Psoas muscle (tissue), 8 donors: Measurements from ENCODE around the gene DCDC1. TPM values are rescaled to one million over a fixed set of nuclear protein-coding genes. Genes with fewer than 3 reads are reported as not detected.
"Not testable (repeated sequence)": the region's sequence is repeated elsewhere in the genome, so short reads cannot be mapped to it uniquely, and the experiment has no call there.

Source experiments
- ATAC-seq, 4 donors: fragments of 200-7000 bp; cut with Tn5 transposase; one replicate each; pipeline ENCODE4 v1.9.1; 2020; ENCODE audit warnings: moderate library complexity in 3 of 4, mild to moderate bottlenecking in 2 of 4
- DNase-seq, 2 donors: peaks; one replicate each; pipeline ENCODE4 v3.0.0-alpha.2; 2020
- H3K27ac ChIP-seq: fragments of 200-600 bp; one replicate; pipeline ENCODE4 v1.8.0; 2022
- H3K27me3 ChIP-seq, 3 donors: fragments of 200-600 bp in 1 of 3; one replicate each; pipeline versions ENCODE4 v1.6.1 to v1.8.0; 2013 to 2022; ENCODE audit warnings: low read length in 2 of 3, mild to moderate bottlenecking in 2 of 3, moderate library complexity in 1 of 3; ENCODE audit not compliant: insufficient read depth in 3 of 3
- H3K36me3 ChIP-seq, 2 donors: fragments of 200-600 bp in 1 of 2; one replicate each; pipeline versions ENCODE4 v1.6.1 to v1.8.0; 2013 to 2022; ENCODE audit warnings: low read depth in 1 of 2, mild to moderate bottlenecking in 1 of 2, moderate library complexity in 1 of 2; ENCODE audit not compliant: insufficient read depth in 1 of 2
- H3K4me1 ChIP-seq: fragments of 200-600 bp; one replicate; pipeline ENCODE4 v1.8.0; 2022
- H3K4me3 ChIP-seq: fragments of 200-600 bp; one replicate; pipeline ENCODE4 v1.8.0; 2022; ENCODE audit warnings: mild to moderate bottlenecking
- H3K9me3 ChIP-seq: fragments of 200-600 bp; one replicate; pipeline ENCODE4 v1.8.0; 2022
- CTCF ChIP-seq: fragments of 200-600 bp; IDR thresholded peaks from one replicate; pipeline ENCODE4 v1.8.0; 2022; ENCODE audit warnings: antibody characterized with exemption
- WGBS, 3 donors: extraction: QIAGEN DNeasy Blood & Tissue Kit; methylation state at CpG; one replicate each; pipeline versions ENCODE4 v1.1.6 to v1.1.7; 2013; 5-methylcytosine and 5-hydroxymethylcytosine counted together
- intact Hi-C, 2 donors: fragments of 100-400 bp; cut with DNase I; formaldehyde crosslinking; loops; one replicate each; pipeline versions ENCODE4 v1.11.0 to v1.14.2; 2022
- polyA plus RNA-seq, 3 donors: library from polyadenylated mRNA; stranded (reverse); fragments of 200-250 nt; gene quantifications; one replicate each; pipeline ENCODE4 v1.2.3, GENCODE V29; 2013
- total RNA-seq, 4 donors: library from RNA; stranded (reverse); fragmentation: NEBNext Ultra II Directional in 2 of 4; extraction: Animal tissue kit (Norgen Biotek cat#: 25700) in 2 of 4; gene quantifications; one replicate each; pipeline versions ENCODE4 v1.2.1 to v1.2.4, GENCODE V29; 2021 to 2023
- donor health status: healthy with polysubstance abuse.
- donor health status: DM: no; HTN: no; CAD: no; lungs with moderate emphysema.
- donor health status: Bipolar disorder and iron deficiency.
- donor health status: healthy.
- donor health status: DM: yes; HTN: yes; CAD: no.
- donor health status: DM: no; HTN: no; CAD: no.
- donor health status: DM: no; HTN: no; CAD: no.
- donor health status: DM: yes; HTN: yes; CAD: no.

Gene DCDC1
- total and polyA plus RNA-seq, 7 donors, result not detected

GRCh38 chr11:31301549-31302510, 67.7 kb downstream of the DCDC1 start:
- TF ChIP-seq CTCF, result no peak
- no peak for ATAC-seq
- 77 to 80% (median 78%) methylated on average over 5 of the region's 5 CpGs for WGBS, 3 donors
- no peaks in the 10 kb centered on the region for H3K27me3 ChIP-seq
- H3K36me3 ChIP-seq, result no peaks in the 10 kb centered on the region
- no peak overlapping the region for H3K4me3 ChIP-seq
- no peaks in the 10 kb centered on the region for H3K4me1 ChIP-seq
- H3K9me3 ChIP-seq, result no peaks in the 10 kb centered on the region
- DNase-seq, result no peak
- intact Hi-C loops, result no loop called here
- no peak overlapping the region for H3K27ac ChIP-seq

- intact Hi-C loops, result no loop called here
- 75 to 79% (median 78%) methylated on average over 3 of the region's 3 CpGs for WGBS, 3 donors
These were observed 74.2 kb downstream of the DCDC1 start for GRCh38 chr11:31295308-31295707.

GRCh38 chr11:31273527-31273926, 96.0 kb downstream of the DCDC1 start:
- H3K4me3 ChIP-seq, H3K9me3 ChIP-seq, H3K27ac ChIP-seq, DNase-seq, ATAC-seq, intact Hi-C loops, H3K36me3 ChIP-seq, H3K27me3 ChIP-seq, H3K4me1 ChIP-seq: not testable (repeated sequence)
- WGBS, 3 donors, result 89 to 93% (median 92%) methylated on average over 3 of the region's 3 CpGs

More at GRCh38 chr11:31295308-31295707, 74.2 kb downstream of the DCDC1 start:
- H3K4me3 ChIP-seq, result no peak overlapping the region
- H3K27ac ChIP-seq, result no peak overlapping the region
- no peak for TF ChIP-seq CTCF
- DNase-seq, result no peak
- no peaks in the 10 kb centered on the region for H3K9me3 ChIP-seq
- H3K36me3 ChIP-seq, result no peaks in the 10 kb centered on the region
- H3K27me3 ChIP-seq, result no peaks in the 10 kb centered on the region
- ATAC-seq, result no peak
- H3K4me1 ChIP-seq, result no peaks in the 10 kb centered on the region

- DNase-seq, result no peak
- ATAC-seq, result no peak
- intact Hi-C loops, result no loop called here
- no peaks in the 10 kb centered on the region for H3K4me1 ChIP-seq
- no peaks in the 10 kb centered on the region for H3K9me3 ChIP-seq
- peaks cover 0 to 4% (median 0%) of the 10 kb centered on the region in 3 donors for H3K27me3 ChIP-seq
- H3K27ac ChIP-seq, result no peak overlapping the region
- no peak overlapping the region for H3K4me3 ChIP-seq
- no peaks in the 10 kb centered on the region for H3K36me3 ChIP-seq
- TF ChIP-seq CTCF, result no peak
These were observed 101.8 kb downstream of the DCDC1 start for GRCh38 chr11:31267720-31268119.

GRCh38 chr11:31264834-31265233, 104.7 kb downstream of the DCDC1 start:
- peaks cover 0 to 4% (median 0%) of the 10 kb centered on the region in 3 donors for H3K27me3 ChIP-seq
- 93 to 98% (median 94%) methylated on average over 1 of the region's 1 CpG for WGBS, 3 donors
- no peaks in the 10 kb centered on the region for H3K36me3 ChIP-seq
- no peak overlapping the region for H3K4me3 ChIP-seq
- DNase-seq (no peak), ATAC-seq (no peak)
- H3K4me1 ChIP-seq, result no peaks in the 10 kb centered on the region
- H3K9me3 ChIP-seq, result no peaks in the 10 kb centered on the region
- intact Hi-C loops, result no loop called here
- no peak overlapping the region for H3K27ac ChIP-seq
- no peak for TF ChIP-seq CTCF
